T-helper 1 cell (primary cell): ENCODE measurements around the gene SSTR4.
"Not testable (repeated sequence)": the region's sequence is repeated elsewhere in the genome, so short reads cannot be mapped to it uniquely, and the experiment has no call there.

Experiments
- DNase-seq, 5 donors: peaks; one replicate each; pipeline ENCODE4 v3.0.0-alpha.2; 2012 to 2020

Gene SSTR4

GRCh38 chr20:23018941-23019340 lies 16.2 kb upstream of the SSTR4 start:
- no peak for DNase-seq

- no peak for DNase-seq
These were observed 15.7 kb upstream of the SSTR4 start for GRCh38 chr20:23019403-23019802.

- DNase-seq: no peak
These were observed 14.7 kb upstream of the SSTR4 start for GRCh38 chr20:23020230-23021018.

- no peak for DNase-seq
These were observed 13.6 kb upstream of the SSTR4 start for GRCh38 chr20:23021541-23021940.

GRCh38 chr20:23021951-23022350 lies 13.2 kb upstream of the SSTR4 start:
- DNase-seq: no peak

- no peak for DNase-seq
These were observed 12.3 kb upstream of the SSTR4 start for GRCh38 chr20:23022849-23023248.

GRCh38 chr20:23023621-23024177 lies 11.4 kb upstream of the SSTR4 start:
- DNase-seq: no peak

GRCh38 chr20:23024701-23025100 lies 10.4 kb upstream of the SSTR4 start:
- DNase-seq: no peak

- DNase-seq: not testable (repeated sequence)
These were observed 9.6 kb upstream of the SSTR4 start for GRCh38 chr20:23025503-23025902.

- DNase-seq: no peak
These were observed 7.4 kb upstream of the SSTR4 start for GRCh38 chr20:23027721-23028120.

GRCh38 chr20:23028392-23028791 lies 6.7 kb upstream of the SSTR4 start:
- no peak for DNase-seq

- no peak for DNase-seq
These were observed 5.8 kb upstream of the SSTR4 start for GRCh38 chr20:23029324-23029723.

- no peak for DNase-seq
These were observed 3.8 kb upstream of the SSTR4 start for GRCh38 chr20:23031346-23031745.

- no peak for DNase-seq
These were observed 2.9 kb upstream of the SSTR4 start for GRCh38 chr20:23032056-23032749.

- no peak for DNase-seq
These were observed 2.4 kb upstream of the SSTR4 start for GRCh38 chr20:23032750-23033078.

- DNase-seq: no peak
These were observed 1.2 kb upstream of the SSTR4 start for GRCh38 chr20:23033918-23034317.

- DNase-seq: no peak
These were observed 619 bp downstream of the SSTR4 start for GRCh38 chr20:23035731-23036130.

GRCh38 chr20:23036371-23036770 lies 1.3 kb downstream of the SSTR4 start:
- no peak for DNase-seq

GRCh38 chr20:23037017-23037481 lies 1.9 kb downstream of the SSTR4 start:
- no peak for DNase-seq

GRCh38 chr20:23039136-23039875 lies 4.2 kb downstream of the SSTR4 start:
- no peak for DNase-seq

GRCh38 chr20:23039885-23040508 lies 4.9 kb downstream of the SSTR4 start:
- DNase-seq: no peak

GRCh38 chr20:23042270-23042669 lies 7.2 kb downstream of the SSTR4 start:
- no peak for DNase-seq

GRCh38 chr20:23043376-23043775 lies 8.3 kb downstream of the SSTR4 start:
- no peak for DNase-seq
